Measurements from ENCODE around the gene TIPIN.
"Not testable (repeated sequence)": the region's sequence is repeated elsewhere in the genome, so short reads cannot be mapped to it uniquely, and the experiment has no call there.

Gene TIPIN

GRCh38 chr15:66381376-66381775, 24.9 kb upstream of the TIPIN start:
- not testable (repeated sequence) for DNase-seq

GRCh38 chr15:66378814-66379430, 22.4 kb upstream of the TIPIN start:
- DNase-seq: no peak

- no peak for DNase-seq
Observed at GRCh38 chr15:66374179-66374578, 17.7 kb upstream of the TIPIN start.

GRCh38 chr15:66369773-66370651, 13.5 kb upstream of the TIPIN start:
- DNase-seq: peak in 1 of 2 experiments; percentile 55

GRCh38 chr15:66364944-66365528, 8.6 kb upstream of the TIPIN start:
- no peak for DNase-seq

GRCh38 chr15:66362776-66363175, 6.3 kb upstream of the TIPIN start:
- DNase-seq: no peak

- not testable (repeated sequence) for DNase-seq
Observed at GRCh38 chr15:66361745-66362460, 5.4 kb upstream of the TIPIN start.

- DNase-seq: no peak
Observed at GRCh38 chr15:66359740-66360139, 3.3 kb upstream of the TIPIN start.

GRCh38 chr15:66356077-66356358, 467 bp downstream of the TIPIN start:
- DNase-seq: no peak

- DNase-seq: not testable (repeated sequence)
Observed at GRCh38 chr15:66348530-66348929, 8.0 kb downstream of the TIPIN start.

GRCh38 chr15:66328771-66329170, 27.7 kb downstream of the TIPIN start:
- no peak for DNase-seq

- no peak for DNase-seq
Observed at GRCh38 chr15:66327736-66328135, 28.7 kb downstream of the TIPIN start.

- no peak for DNase-seq
Observed at GRCh38 chr15:66326051-66326450, 30.4 kb downstream of the TIPIN start.

GRCh38 chr15:66323312-66323928, 33.1 kb downstream of the TIPIN start:
- DNase-seq: no peak

- DNase-seq: no peak
Observed at GRCh38 chr15:66312144-66312543, 44.3 kb downstream of the TIPIN start.

- no peak for DNase-seq
Observed at GRCh38 chr15:66310786-66311185, 45.7 kb downstream of the TIPIN start.

- DNase-seq: no peak
Observed at GRCh38 chr15:66309828-66310227, 46.7 kb downstream of the TIPIN start.

GRCh38 chr15:66308531-66308930, 48.0 kb downstream of the TIPIN start:
- DNase-seq: no peak

GRCh38 chr15:66306381-66306780, 50.1 kb downstream of the TIPIN start:
- no peak for DNase-seq

- DNase-seq: not testable (repeated sequence)
Observed at GRCh38 chr15:66304425-66304824, 52.1 kb downstream of the TIPIN start.

- DNase-seq: peak in 1 of 2 experiments; percentile 24
Observed at GRCh38 chr15:66302489-66303278, 53.8 kb downstream of the TIPIN start.

GRCh38 chr15:66298803-66299251, 57.7 kb downstream of the TIPIN start:
- DNase-seq: peak; percentile 20 to 54

Data from NCI-H524 (cell line).